Panc1 (cell line): ENCODE results near the gene IL32. TPM values are rescaled to one million over a fixed set of nuclear protein-coding genes. Genes with fewer than 3 reads are reported as not detected.
"Not testable (repeated sequence)": the region's sequence is repeated elsewhere in the genome, so short reads cannot be mapped to it uniquely, and the experiment has no call there.

Experiments
- ATAC-seq: fragments of 200-7000 bp; cut with Tn5 transposase; 2 replicates; pipeline ENCODE4 v1.9.1; 2020; ENCODE audit warnings: mild to moderate bottlenecking, moderate library complexity
- BruUV-seq: library from RNA; stranded (reverse); fragments of 400-500 nt; replicated peaks from 2 replicates; lab custom pipeline; 2021; lab: Mats Ljungman, UMichigan
- CTCF ChIA-PET: fragments of 300-600 bp; sonication (Branson Sonifier 250); formaldehyde crosslinking; loops from one replicate; lab custom pipeline; 2022; ENCODE audit warnings: antibody characterized with exemption; lab: Charles Lee
- POLR2A ChIA-PET: fragments of 300-600 bp; sonication (Branson Sonifier 250); formaldehyde crosslinking; loops from one replicate; lab custom pipeline; 2022; ENCODE audit warnings: antibody characterized with exemption; lab: Charles Lee
- DNase-seq: peaks from one replicate; pipeline ENCODE4 v3.0.0-alpha.2; 2010; ENCODE audit warnings: low read depth, low spot score
- H3K27ac ChIP-seq: 2 replicates; pipeline ENCODE4 v1.5.1; 2011; ENCODE audit warnings: mild to moderate bottlenecking, low read length, inconsistent platforms
- H3K27me3 ChIP-seq: fragments of 200-500 bp; sonication (Bioruptor generic); 2 replicates; pipeline ENCODE4 v1.6.0; 2014; ENCODE audit warnings: low read length, inconsistent platforms; ENCODE audit not compliant: control insufficient read depth, insufficient read depth
- H3K36me3 ChIP-seq: fragments of 200-500 bp; sonication (Bioruptor generic); 2 replicates; pipeline ENCODE4 v1.5.1; 2014; ENCODE audit warnings: inconsistent platforms, mild to moderate bottlenecking, low read length, moderate library complexity; ENCODE audit not compliant: control insufficient read depth, insufficient read depth
- H3K4me1 ChIP-seq: 2 replicates; pipeline ENCODE4 v1.5.1; 2011; ENCODE audit warnings: inconsistent platforms, mild to moderate bottlenecking, low read length, moderate library complexity; ENCODE audit not compliant: control insufficient read depth, insufficient read depth
- H3K4me3 ChIP-seq, 2 experiments: 2 replicates each; pipeline ENCODE4 v1.5.1; 2011 to 2012; ENCODE audit warnings: low read depth in 2 of 2, low read length in 2 of 2, mild to moderate bottlenecking in 2 of 2, inconsistent platforms in 1 of 2, moderate library complexity in 1 of 2
- H3K9me3 ChIP-seq: fragments of 200-500 bp; sonication (Bioruptor generic); 2 replicates; pipeline ENCODE4 v1.5.1; 2014; ENCODE audit warnings: low read depth, mild to moderate bottlenecking, inconsistent platforms, low read length, moderate library complexity; ENCODE audit not compliant: control insufficient read depth, insufficient read depth
- CTCF ChIP-seq: fragments of 450-650 bp; IDR thresholded peaks from 2 replicates; pipeline ENCODE4 v1.5.1; 2017; ENCODE audit warnings: mild to moderate bottlenecking
- POLR2AphosphoS5 ChIP-seq: IDR thresholded peaks from 2 replicates; pipeline ENCODE4 v1.6.1; 2012; ENCODE audit warnings: mild to moderate bottlenecking, low read depth, low read length, moderate library complexity
- REST ChIP-seq, 2 experiments: IDR thresholded peaks; 2 replicates each; pipeline ENCODE4 v1.6.1; 2011 to 2012; ENCODE audit warnings: low read depth in 2 of 2, control low read depth in 1 of 2, low read length in 1 of 2, mild to moderate bottlenecking in 1 of 2, moderate library complexity in 1 of 2; ENCODE audit not compliant: insufficient read depth in 1 of 2
- SIN3A ChIP-seq: IDR thresholded peaks from 2 replicates; pipeline ENCODE4 v1.6.1; 2012; ENCODE audit warnings: low read depth, mild to moderate bottlenecking, low read length, moderate library complexity, borderline replicate concordance; ENCODE audit not compliant: insufficient read depth
- TCF7L2 ChIP-seq: IDR thresholded peaks from 2 replicates; pipeline ENCODE4 v1.6.1; 2011; ENCODE audit warnings: mild to moderate bottlenecking, low read depth, low read length, inconsistent platforms
- in situ Hi-C: cut with HindIII; loops from 2 replicates; pipeline ENCODE4 v1.10.0; 2016; ENCODE audit warnings: low sequenced_read_pairs, low pct_unique_long_range_greater_than_20kb
- intact Hi-C: fragments of 100-400 bp; cut with micrococcal nuclease; formaldehyde crosslinking; loops from one replicate; pipeline ENCODE4 v1.10.0; 2022; ENCODE audit not compliant: unreplicated experiment
- total RNA-seq: library from RNA; stranded (reverse); gene quantifications from one replicate; pipeline ENCODE4 v1.2.1, GENCODE V29; 2021; ENCODE audit not compliant: unreplicated experiment

IL32 gene
- total RNA-seq, 1 experiment from 2014 or later: 17.1 TPM

- ATAC-seq: no peak
- no peak for DNase-seq
- ChIA-PET POLR2A (no interaction called here), CTCF (interaction anchor here (1.1 kb wide), 1 partner anchor 23 kb away, joined by 3 read pairs; no protein-coding TSS in a partner anchor)
- intact Hi-C loops (loop anchor here (10.0 kb wide), 1 partner anchor 70 kb away; no protein-coding TSS in a partner anchor), in situ Hi-C loops (no loop called here)
- Histone ChIP-seq H3K9me3 (no peaks in the 10 kb centered on the region), H3K4me1 (peaks cover 2% of the 10 kb centered on the region; the same call in 1 of the 2 replicates), H3K4me3 (no peak overlapping the region), H3K27me3 (no peaks in the 10 kb centered on the region), H3K36me3 (no peaks in the 10 kb centered on the region), H3K27ac (no peak overlapping the region)
- TF ChIP-seq CTCF: no peak
- no peak for TF ChIP-seq TCF7L2
- TF ChIP-seq REST (IDR thresholded peaks at IDR 0.05; ENCODE audit: insufficient read depth in 1 of 2, low read depth in 2 of 2, low read length in 1 of 2): no peak
- no peak for TF ChIP-seq POLR2AphosphoS5
- no peak for TF ChIP-seq SIN3A
- no TSS peak for BruUV-seq
Observed at GRCh38 chr16:3054965-3055733, 10.3 kb upstream of the IL32 start.

- intact Hi-C loops: loop anchor here (10.0 kb wide), 1 partner anchor 69 kb away; no protein-coding TSS in a partner anchor
- not testable (repeated sequence) for DNase-seq
Observed at GRCh38 chr16:3055734-3056115, 9.7 kb upstream of the IL32 start.

More at GRCh38 chr16:3055734-3056115, 9.7 kb upstream of the IL32 start:
- H3K4me1 ChIP-seq, H3K4me3 ChIP-seq, H3K27ac ChIP-seq, BruUV-seq, H3K36me3 ChIP-seq, in situ Hi-C loops, POLR2A ChIA-PET, ATAC-seq, H3K9me3 ChIP-seq, H3K27me3 ChIP-seq: not testable (repeated sequence)
- CTCF ChIA-PET: interaction anchor here (1.1 kb wide), 1 partner anchor 24 kb away, joined by 3 read pairs; no protein-coding TSS in a partner anchor
